C4-2B (cell line): ENCODE data around the gene DIS3L.

Source experiments
- ZFX ChIP-seq: fragments of 450-650 bp; IDR thresholded peaks from 2 replicates; pipeline ENCODE4 v1.6.1; 2017
- TF ChIP-seq, protein P1 (sequence below): fragments of 450-650 bp; conservative IDR thresholded peaks from 2 replicates; pipeline ENCODE4 v1.5.1; 2017; ENCODE audit warnings: mild to moderate bottlenecking

DNA sequence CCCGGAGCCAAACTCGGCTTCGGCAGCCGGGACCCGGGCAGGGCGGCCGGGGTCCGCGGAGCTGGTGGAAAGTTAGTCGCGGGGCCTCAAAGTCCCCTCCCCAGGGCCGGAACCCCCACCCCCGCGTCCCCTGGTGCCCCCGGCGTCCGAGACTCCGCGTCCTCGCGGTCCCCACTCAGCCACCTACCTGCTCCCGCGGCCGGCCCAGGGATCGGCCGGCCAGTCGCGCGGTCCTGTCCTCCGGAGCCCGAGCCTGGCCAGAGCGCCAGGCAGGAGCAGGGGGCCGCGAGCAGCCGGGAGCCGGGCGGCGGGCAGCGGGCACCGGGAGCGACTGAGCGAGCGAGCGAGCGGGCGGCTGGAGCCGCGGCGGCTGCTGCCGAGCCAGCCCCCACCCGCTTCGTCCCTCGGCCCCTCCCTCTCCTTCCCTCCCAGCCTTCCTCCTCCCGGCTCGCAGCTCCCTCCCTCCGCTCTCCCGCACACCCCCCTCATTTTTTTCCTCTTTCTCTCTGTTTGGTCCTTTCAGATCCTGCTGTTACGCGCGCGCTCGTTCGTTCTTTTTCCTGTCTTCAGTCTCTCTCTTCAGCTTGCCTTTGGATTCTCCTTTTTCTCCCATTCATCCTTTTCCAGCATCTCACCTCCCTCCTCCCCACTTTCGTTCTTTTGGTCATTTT, 39.8 kb upstream of the DIS3L start, which contains the start of gene MEGF11:
- TF ChIP-seq, protein P1, sequence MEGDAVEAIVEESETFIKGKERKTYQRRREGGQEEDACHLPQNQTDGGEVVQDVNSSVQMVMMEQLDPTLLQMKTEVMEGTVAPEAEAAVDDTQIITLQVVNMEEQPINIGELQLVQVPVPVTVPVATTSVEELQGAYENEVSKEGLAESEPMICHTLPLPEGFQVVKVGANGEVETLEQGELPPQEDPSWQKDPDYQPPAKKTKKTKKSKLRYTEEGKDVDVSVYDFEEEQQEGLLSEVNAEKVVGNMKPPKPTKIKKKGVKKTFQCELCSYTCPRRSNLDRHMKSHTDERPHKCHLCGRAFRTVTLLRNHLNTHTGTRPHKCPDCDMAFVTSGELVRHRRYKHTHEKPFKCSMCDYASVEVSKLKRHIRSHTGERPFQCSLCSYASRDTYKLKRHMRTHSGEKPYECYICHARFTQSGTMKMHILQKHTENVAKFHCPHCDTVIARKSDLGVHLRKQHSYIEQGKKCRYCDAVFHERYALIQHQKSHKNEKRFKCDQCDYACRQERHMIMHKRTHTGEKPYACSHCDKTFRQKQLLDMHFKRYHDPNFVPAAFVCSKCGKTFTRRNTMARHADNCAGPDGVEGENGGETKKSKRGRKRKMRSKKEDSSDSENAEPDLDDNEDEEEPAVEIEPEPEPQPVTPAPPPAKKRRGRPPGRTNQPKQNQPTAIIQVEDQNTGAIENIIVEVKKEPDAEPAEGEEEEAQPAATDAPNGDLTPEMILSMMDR = no peak
- no peak for TF ChIP-seq ZFX
